CD1c-positive myeloid dendritic cell (primary cell): ENCODE results near the gene YBX2.

Experiments used
- DNase-seq: peaks from one replicate; pipeline ENCODE4 v3.0.0-alpha.2; 2016; ENCODE audit errors: extremely low spot score

Gene YBX2

DNA sequence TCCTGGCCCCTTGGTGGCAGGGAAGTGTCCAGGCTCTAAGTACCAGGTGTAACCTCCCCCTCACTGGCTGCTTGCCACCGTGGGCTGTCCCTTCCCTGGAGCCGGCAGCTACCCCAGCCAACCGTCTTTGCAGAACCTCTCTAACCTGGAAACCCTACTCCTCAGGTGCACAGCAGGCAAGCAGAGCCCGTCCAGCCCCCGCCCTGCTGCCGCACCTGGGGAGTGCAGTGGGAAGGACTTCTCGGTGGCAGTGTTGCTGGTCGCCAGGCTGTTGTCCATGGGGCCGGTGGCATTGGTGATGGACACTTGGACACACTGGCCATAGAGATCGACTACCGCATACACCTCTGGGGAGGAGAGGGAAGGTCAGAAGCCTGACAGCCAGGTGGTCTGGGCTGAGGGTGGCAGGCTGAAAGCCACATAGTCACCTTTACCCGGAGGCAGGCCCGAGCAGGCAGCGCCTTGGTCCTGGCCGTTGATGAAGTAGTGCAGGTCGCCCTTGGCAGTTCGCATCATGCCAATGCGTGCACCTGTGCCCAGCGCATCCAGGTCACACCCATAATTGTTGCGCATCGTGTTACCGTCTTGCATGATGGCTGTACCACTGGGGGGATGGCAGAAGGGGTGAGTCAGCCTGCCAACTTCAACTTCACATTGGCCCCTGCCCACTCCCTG lies 28.2 kb upstream of the YBX2 start:
- DNase-seq: no peak

DNA sequence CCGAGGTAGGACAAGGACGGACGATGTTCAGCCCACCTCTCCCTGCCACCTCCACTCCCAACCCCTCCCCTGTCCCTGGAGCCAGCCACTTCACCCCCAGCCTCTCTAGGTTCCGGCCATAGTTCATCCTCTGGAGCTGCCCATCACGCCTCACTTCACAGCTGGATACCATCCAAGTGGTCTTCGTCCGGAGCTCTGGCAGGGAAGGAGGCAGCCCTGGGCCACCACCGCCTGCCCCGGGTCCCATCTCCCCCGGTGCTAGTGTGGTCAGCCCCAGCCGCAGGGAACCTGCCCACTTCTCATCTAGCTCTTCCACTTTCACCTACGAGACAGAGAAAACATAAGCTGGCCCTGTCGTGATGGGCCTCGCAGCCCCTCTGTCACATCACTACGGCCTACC lies 27.0 kb upstream of the YBX2 start:
- DNase-seq: no peak

DNA sequence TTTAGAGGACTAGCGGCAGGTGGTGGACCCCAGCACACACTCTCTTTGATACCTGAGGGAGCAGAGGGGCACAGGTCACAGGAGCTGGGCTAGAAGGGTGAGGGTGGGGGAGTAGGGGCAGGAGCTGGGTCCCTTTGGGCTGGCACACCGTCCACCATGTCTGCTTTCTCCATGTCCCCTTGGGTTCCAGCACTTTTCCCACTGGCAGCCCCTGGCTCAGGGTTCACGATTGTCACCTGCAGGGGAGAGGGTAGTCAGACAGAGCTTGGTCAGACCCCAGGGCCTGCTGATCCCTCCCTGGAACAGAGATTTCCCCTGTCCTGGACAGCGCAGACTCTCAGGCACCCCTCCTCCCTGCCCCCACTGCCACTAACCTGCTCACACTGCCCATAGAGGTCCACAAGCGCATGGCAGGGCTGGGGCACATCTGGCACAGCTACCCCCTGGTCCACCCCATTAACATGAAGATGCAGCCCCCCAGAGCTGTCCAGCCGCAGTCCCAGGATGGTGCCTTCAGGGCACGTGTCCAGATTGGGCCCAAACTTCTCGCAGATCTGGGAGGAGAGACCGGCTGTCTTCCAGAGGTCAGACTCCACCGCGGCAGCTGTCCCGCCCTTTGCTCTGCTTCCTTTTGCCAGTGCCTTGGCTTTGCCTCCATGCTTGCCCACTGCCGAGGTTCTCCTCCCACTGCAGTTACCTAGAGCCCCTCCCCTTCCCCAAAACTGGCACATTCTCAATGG lies 23.9 kb upstream of the YBX2 start:
- no peak for DNase-seq

DNA sequence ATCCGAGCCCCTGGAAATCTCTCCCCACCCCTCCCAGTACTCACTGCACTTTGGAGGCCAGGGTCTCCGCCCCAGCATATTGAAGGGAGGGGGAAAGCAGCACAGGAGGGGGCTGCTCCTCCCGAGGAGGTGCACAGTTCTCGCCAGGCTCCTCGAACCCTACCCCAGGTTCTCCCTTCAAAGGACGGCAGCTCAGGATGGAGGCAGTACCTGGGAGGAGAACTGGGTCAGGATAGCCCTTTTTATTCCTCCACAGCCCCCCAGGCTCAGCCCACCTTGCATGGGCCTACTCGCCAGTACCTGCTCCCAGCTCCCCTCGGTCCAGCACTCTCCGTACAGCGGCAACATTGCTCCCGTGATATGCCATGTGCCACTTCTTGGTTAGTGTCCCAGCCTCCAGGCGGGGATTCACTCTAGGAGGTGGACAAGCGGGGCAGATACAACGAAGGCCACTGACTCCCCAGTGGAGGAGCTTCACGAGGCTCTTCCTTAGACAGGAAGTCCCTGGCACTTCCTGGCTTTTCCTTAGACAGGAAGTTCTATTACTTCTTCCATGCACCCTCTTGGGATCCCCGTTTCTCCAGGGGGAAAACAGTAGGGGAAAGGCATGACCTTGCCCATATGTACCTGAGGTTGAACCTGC lies 22.8 kb upstream of the YBX2 start:
- no peak for DNase-seq

DNA sequence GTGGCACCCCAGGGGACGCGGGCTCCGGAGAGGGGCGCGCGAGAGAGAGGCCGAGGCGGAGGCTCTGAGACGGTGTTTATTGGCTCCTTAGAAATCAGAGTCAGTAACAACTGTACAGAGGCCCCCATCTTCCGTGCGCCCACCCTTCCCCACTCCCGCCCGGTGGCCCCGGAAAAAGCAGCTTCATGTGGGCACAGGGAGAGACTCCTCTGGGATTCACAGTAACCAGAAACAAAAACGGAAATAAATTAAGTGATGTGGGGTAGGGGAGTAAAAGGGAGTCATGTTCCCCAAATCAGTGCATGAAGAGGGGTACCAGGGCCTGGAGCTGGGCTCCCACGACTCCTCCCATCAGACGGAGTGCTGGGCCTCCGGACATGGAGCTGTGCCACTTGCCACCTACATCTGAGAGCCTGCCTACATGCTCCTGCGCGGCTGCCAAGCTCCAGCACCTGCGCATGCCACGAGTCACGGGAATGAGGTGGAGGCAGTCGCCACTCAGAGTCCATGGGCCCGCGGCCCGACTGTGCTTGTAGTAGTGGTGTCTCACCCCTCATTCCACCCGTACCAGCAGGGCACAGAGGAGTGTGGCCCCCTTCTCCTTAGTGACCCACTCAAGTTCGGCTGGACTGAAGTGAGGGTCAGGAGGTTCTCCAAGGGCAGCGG lies 21.3 kb upstream of the YBX2 start:
- no peak for DNase-seq

DNA sequence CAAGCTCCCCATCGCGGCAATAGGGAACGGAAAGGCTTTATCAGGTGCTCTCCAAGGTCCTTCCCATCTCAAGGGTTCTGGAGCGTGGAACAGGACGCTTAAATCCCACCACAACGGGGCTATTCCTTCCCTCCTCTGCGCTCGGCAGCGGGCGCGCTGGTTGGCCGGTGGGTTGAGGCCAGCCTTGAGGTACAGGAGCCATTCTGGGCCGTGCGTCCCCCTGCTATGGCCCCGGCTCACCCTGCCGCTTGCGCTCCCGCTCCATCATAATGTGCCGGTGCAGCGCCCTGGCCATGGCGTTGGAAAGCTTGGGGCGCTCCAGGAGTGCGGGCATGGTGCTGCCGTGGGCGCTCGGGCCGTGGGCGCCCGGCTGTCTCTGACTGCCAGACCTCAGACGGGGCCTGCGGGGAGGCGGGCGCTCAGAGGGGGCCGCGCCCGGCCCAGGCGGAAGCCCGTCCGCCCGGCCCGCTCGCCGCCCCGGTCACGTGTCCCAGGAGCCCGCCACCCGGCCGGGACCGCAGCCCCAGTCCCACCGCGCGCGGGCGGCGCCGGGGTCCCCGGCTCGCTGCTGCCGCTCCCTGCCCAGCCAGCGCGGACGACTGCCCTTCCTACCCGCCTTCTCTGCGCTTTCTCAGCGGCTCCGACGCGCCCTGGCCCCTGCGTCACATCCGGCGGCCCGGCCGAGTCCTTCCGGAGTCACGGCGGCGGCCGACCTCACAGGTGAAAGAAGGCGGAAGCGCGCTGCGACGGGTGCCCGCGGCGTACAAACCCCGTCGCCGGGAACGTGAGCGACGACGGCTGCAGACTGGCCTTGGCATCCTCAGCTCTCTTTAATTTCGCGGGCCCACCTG lies 20.5 kb upstream of the YBX2 start, which contains the start of gene GPS2:
TSS of gene GPS2 (minus strand) at position 642 of the 851 bp plus-strand sequence. CDS start at position 334, 308 bp downstream.
- DNase-seq: peak; percentile 92

DNA sequence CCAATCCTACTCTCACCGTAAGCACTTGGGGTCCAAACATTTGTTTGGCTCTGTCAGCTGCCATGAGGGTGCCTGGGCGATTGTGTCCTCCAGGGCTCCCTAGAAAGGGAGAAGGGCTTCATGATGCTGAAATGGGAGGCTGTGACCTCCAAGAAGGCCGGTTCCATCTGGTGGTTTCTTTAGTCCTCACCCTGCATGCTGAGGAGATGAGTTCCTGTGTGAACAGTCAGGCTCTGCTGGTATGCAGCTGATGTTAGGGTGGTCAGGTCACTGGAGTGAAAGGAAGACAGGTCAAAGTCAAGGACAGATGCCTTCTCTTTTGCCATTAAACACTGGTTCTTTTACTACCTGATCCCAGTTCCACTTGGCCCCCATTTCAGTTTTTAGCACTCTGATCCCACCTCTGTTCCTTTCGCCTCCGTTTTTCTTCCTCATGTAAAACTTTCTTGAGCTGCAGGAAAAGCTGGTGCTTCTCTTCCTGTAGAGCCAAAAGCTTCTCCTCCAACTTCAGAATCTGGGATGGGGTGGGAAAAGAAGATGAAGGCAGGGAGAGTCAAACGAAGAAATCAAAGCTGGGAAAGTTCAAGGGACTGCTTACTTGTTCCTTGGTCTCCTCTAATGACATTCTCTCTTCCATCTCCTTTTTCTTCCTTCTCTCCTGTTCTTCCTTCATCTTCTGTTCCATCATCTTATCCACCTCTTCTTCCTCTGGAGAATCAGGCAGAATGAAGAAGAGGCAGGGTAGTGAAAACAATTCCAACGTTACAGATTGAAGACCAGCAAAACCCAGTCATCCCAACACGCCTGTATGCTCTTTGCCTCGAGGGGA lies 19.7 kb upstream of the YBX2 start:
- no peak for DNase-seq

DNA sequence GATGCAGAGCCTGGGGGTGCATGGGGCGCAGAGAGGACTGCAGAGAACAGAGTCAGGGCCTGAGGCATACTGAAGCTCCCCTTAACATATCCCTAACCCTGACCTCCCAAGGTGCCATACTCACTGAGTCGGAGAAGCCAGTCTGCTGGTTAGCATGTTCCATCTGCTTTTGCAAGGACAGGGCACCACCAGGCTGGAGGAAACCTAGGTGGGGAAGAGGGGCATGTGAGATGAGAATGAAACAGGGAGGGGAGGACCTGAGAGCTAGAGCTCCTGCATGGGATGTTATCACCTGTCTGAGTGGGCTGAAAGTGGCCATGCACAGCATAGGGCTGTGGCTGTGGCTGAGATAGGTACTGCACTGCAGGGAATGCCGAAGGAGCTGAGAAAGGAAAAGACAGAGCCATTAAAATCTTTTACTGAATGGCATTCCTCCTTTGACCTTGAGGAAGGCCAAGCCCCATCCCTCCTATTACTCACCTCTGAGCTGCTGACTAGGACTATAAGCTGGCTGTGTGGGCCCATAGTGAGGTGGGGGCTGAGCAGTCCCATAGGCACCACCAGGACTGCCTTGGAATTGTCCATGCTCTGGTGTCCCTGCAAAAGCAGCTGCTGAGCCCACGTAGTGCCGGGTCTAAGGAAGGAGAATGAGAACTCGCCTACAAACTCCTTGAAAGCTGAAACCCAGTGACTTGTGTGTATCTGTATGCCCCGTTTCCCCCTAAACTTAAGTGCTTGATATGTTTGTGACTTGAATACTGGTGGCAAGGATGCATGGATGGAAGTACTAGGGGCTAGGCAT lies 18.9 kb upstream of the YBX2 start:
- DNase-seq: no peak

DNA sequence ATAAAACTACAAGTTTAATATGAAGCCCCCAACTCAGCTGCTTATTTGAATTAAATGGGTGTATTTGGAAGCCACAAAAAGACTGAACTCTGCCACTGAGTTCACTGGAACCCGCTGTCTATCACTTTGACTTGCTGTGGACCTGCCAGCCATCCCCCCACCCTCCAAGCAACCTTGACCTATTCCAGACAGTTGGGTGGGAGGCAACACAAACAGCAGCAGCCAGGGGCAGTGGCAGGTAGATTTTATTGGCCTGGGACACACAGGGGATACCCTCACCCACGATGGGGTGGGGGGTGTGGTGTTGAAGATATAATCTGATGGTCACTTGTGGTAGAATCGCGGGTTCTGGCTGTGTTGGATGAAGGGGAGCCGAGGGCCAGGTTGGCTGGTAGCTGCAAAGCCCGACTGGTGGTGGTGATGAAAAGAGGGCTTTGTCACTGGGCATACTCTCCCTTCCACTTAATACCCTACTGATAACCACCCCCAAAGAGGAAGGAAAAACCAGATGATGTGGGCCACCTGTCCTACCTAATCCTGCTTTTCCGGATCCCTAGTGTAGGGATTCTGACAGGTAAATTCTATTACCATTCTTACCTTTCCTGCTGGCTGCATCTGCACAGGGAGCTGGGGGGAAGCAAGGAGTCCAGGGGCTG lies 18.1 kb upstream of the YBX2 start:
- DNase-seq: no peak

DNA sequence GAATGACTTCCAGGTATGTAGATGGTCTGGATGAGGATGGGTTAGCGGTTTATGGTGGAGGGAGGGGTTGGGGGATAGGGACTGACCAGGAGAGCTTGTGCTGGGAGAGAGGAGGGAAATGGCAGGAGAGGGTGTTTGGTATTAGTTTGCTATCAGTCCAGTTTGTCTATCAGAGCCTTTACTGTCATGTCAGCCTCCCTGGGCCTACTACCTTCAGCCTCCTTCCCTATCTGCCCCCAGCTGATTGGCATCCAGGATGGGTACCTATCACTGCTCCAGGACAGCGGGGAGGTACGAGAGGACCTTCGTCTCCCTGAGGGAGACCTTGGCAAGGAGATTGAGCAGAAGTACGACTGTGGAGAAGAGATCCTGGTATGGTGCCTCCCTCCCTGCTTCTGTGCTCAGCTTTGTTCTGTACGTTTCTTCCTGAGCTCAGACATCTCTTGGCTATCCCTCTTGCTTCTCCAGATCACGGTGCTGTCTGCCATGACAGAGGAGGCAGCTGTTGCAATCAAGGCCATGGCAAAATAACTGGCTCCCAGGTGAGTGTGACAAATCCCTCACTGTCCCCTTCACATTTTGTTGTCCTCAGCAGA lies 16.8 kb upstream of the YBX2 start:
- DNase-seq: no peak

DNA sequence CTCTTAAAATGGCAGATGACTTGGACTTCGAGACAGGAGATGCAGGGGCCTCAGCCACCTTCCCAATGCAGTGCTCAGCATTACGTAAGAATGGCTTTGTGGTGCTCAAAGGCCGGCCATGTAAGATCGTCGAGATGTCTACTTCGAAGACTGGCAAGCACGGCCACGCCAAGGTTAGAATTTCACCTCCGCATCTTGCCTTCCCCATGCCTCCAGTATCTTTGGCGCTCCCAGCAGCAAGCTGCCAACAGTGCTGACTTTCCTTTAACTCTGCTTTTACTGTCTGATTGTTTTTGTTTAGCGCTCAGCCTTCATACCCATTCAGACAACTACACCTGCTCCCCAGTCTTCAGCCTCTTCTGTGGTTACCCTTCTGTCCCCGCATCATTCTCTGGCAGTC lies 15.2 kb upstream of the YBX2 start:
- no peak for DNase-seq

DNA sequence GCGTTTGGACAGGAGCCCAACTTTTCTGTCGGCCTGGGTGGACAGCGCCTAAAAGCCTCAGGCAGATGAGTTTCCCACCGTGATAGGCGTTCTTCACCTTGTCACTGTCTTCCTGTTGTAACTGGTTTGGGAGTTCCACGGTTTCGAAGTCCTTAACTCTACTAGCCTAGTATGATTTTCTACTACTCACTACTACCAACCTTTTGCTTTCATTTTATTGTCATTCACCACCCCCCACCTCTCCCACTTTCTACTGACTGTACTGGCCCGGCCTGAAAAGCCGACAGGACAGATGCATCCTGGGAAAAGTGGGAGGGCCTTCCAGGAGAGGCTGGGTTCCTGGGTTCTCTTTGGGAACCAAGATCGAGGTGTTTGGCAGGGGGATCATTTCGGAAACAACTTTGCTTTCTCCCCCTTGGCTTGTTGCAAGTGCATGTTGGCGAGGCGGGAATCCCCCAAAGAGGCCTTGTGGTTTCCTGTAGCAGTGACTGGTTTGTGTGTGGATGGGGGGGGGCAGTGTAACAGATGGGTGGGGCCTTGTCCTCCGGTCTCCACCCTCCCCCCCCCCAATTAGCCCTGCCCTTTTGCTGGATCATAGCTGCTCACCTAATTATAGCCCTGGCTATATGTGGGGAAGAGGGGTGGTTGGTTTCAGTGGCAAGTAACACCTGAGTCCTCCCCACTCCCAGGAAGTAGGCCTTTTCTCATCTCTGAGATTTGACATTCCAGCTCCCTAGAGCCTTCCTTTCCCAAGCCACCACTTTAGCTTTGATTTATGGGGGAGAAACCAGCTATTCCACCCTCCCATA lies 14.4 kb upstream of the YBX2 start:
- peak; percentile 83 for DNase-seq

DNA sequence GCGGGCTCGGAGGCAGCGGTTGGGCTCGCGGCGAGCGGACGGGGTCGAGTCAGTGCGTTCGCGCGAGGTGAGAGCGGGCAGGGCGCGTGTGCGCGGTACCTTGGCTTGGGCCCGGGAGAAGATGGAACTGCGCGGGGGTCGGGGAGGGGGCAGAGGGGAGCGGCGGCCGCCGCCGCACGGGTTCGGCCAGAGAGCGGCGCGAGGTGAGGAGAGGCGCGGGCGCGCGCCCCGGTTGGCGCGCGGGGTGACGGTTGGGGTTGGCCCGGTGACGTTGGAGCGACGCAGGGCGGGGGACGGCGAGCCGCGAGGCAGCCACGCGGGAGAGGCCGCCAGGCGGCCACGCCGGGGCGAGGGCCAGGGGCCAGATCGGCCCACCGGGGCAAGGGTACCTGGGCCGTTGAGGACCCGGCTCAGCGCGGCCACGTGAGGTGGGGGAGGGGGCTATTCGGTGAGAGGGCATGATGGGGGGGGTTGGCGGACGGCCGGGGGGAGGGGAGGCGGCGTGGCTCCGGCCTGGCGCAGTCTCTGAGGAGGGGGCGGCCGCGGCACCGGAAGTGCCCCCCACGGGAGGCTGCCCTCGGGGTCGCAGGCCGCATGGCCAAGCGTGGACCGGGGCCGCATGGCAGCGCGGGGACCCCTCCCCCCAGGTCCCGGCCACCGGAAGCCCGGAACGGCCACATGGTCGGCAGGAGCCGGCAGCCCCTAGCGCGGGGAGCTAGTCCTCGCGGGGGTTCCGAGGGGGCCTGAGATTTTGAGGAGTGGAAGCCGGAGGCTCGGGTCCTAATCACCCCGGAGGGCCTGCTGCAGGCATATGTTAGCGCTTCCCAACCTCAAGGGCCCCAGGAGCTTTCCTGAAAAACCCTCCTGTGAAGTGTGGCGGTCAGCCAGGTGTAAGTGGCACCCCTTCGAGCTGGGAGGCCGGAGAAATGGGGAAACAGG lies 13.5 kb upstream of the YBX2 start:
- DNase-seq: peak; percentile 70

DNA sequence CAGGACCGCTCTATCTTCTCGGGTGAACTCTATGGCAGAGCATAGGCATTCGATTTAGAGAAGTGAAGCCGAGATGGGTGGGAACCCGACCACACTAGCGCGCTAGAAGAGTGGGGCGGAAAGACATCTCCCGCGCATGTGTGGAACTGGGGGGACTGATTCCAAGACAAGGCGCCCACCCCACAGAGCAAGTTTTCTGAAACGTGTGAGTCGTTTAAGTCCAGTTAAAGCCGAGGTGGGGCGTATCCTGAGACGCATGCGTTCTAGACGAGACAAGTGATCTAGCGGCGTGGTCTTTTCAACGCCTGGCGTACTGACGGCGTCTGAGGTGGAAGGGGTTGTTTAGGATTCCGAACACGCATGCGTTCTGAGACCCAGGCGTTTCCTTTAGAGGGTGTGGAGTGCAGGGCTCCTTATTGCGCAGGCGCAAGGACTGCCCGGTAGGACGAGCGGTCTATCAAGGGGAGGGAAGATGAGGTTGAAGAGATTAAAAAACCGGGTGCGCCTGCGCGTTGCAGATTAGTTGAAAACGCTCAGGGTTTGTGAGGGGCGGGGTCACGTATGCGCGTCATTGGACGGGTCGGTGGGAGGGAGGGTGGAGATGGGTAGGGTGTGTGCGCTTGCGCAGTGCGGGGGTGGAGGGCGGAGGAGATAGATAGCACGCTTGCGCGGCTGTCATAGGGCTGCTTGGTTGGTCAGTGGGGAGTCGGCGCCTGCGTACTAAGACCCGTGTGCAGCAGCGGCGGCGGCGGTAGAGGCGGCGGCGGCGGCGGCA lies 12.7 kb upstream of the YBX2 start, which contains the start of gene EIF5A:
TSS of gene EIF5A (plus strand) at position 718 of the 775 bp plus-strand sequence. CDS start 2,008 bp downstream, outside the sequence.
- peak; percentile 100 for DNase-seq

DNA sequence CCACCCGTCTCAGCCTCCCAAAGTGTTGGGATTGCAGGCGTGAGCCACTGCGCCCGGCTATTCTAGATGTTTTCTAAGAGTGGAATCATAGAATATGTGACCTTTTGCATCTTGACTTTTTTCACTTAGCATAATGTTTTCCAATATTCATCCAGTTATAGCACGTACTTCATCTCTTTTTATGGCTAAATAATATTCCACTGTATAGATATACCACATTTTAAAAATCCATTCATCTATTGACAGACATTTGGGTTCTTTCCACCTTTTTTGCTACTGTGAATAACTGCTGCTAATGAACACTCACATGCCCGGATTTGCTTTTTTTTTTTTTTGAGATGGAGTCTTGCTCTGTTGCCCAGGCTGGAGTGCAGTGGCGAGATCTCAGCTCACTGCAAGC lies 9.7 kb upstream of the YBX2 start:
- no peak for DNase-seq
